GM12864 (cell line): ENCODE results near the gene TNIK.

Experiments
- DNase-seq: peaks from one replicate; pipeline ENCODE4 v3.0.0-alpha.2; 2011; ENCODE audit warnings: low read depth
- H3K4me3 ChIP-seq: 2 replicates; pipeline ENCODE4 v1.5.1; 2011; ENCODE audit warnings: mild to moderate bottlenecking, low read depth, low read length, control low read depth
- CTCF ChIP-seq: IDR thresholded peaks from 2 replicates; pipeline ENCODE4 v1.5.1; 2011; ENCODE audit warnings: low read depth, mild to moderate bottlenecking, moderate library complexity, low read length, control low read depth, inconsistent platforms; ENCODE audit errors: missing control alignments

TNIK gene

GRCh38 chr3:171460725-171461524 lies 720 bp upstream of the TNIK start:
- DNase-seq = no peak
- peak overlapping the region; percentile 90 for H3K4me3 ChIP-seq
- TF ChIP-seq CTCF = no peak

GRCh38 chr3:171459137-171459941 lies 866 bp downstream of the TNIK start:
- no peak for DNase-seq
- peak overlapping the region; percentile 90 for H3K4me3 ChIP-seq
- no peak for TF ChIP-seq CTCF

GRCh38 chr3:171458864-171459136 lies 1.4 kb downstream of the TNIK start:
- TF ChIP-seq CTCF = no peak
- DNase-seq = no peak
- peak overlapping the region; percentile 90 for H3K4me3 ChIP-seq

- H3K4me3 ChIP-seq = peak overlapping the region; percentile 90
- DNase-seq = no peak
- TF ChIP-seq CTCF = no peak
Observed at GRCh38 chr3:171458071-171458863, 1.9 kb downstream of the TNIK start.

GRCh38 chr3:171457607-171458061 lies 2.6 kb downstream of the TNIK start:
- TF ChIP-seq CTCF = no peak
- H3K4me3 ChIP-seq = peak overlapping the region; percentile 90
- no peak for DNase-seq

GRCh38 chr3:171456765-171457606 lies 3.2 kb downstream of the TNIK start:
- no peak for DNase-seq
- H3K4me3 ChIP-seq = peak overlapping the region; percentile 90
- TF ChIP-seq CTCF = no peak
